Keratinocyte (primary cell): Measurements from ENCODE around the gene MARCHF6. TPM values are rescaled to one million over a fixed set of nuclear protein-coding genes. Genes with fewer than 3 reads are reported as not detected.

Experiments used
- DNase-seq: peaks from one replicate; pipeline ENCODE4 v3.0.0-alpha.2; 2011; ENCODE audit warnings: low read depth, missing footprints, low spot score
- FAIRE-seq: peaks from 2 replicates; lab custom pipeline; 2011; peaks lifted over from hg19 to GRCh38; lab: Jason Lieb, UNC
- H2AFZ ChIP-seq: 2 replicates; pipeline ENCODE4 v1.6.0; 2012; ENCODE audit warnings: low read length, control low read depth, inconsistent platforms; ENCODE audit not compliant: control insufficient read depth
- H3K27ac ChIP-seq: 2 replicates; pipeline ENCODE4 v1.5.1; 2011; ENCODE audit warnings: low read length; ENCODE audit not compliant: control insufficient read depth, insufficient read depth
- H3K27me3 ChIP-seq: 3 replicates; pipeline ENCODE4 v1.6.0; 2011; ENCODE audit warnings: low read length; ENCODE audit not compliant: control insufficient read depth, insufficient read depth; ENCODE audit errors: extremely low read depth
- H3K36me3 ChIP-seq, 2 experiments: 2 replicates in 1 of 2; 3 replicates in 1 of 2; pipeline ENCODE4 v1.5.1; 2011; ENCODE audit warnings: low read length in 2 of 2, mild to moderate bottlenecking in 1 of 2; ENCODE audit not compliant: control insufficient read depth in 2 of 2, insufficient read depth in 2 of 2; ENCODE audit errors: extremely low read depth in 1 of 2
- H3K4me1 ChIP-seq: 3 replicates; pipeline ENCODE4 v1.5.1; 2011; ENCODE audit warnings: low read length; ENCODE audit not compliant: control insufficient read depth, insufficient read depth; ENCODE audit errors: extremely low read depth
- H3K4me2 ChIP-seq: 3 replicates; pipeline ENCODE4 v1.6.0; 2011; ENCODE audit warnings: low read depth, low read length; ENCODE audit not compliant: control insufficient read depth, insufficient read depth; ENCODE audit errors: extremely low read depth
- H3K4me3 ChIP-seq, 3 experiments: fragments of 200-600 bp in 1 of 3; sonication (generic) in 1 of 3; 2 replicates in 2 of 3; 3 replicates in 1 of 3; pipeline ENCODE4 v1.5.1; 2011 to 2016; ENCODE audit warnings: low read length in 3 of 3, mild to moderate bottlenecking in 3 of 3, control low read depth in 2 of 3, inconsistent platforms in 1 of 3, low read depth in 1 of 3, mixed read lengths in 1 of 3, mixed run types in 1 of 3, moderate library complexity in 1 of 3; ENCODE audit not compliant: control insufficient read depth in 2 of 3, insufficient read depth in 2 of 3; ENCODE audit errors: extremely low read depth in 1 of 3
- H3K79me2 ChIP-seq: 2 replicates; pipeline ENCODE4 v1.6.0; 2012; ENCODE audit warnings: low read length; ENCODE audit not compliant: control insufficient read depth, insufficient read depth
- H3K9ac ChIP-seq: 3 replicates; pipeline ENCODE4 v1.6.0; 2011; ENCODE audit warnings: low read length; ENCODE audit not compliant: control insufficient read depth, insufficient read depth; ENCODE audit errors: extremely low read depth
- H3K9me1 ChIP-seq: 3 replicates; pipeline ENCODE4 v1.6.0; 2011; ENCODE audit warnings: low read length; ENCODE audit not compliant: control insufficient read depth, insufficient read depth; ENCODE audit errors: extremely low read depth
- H3K9me3 ChIP-seq: 2 replicates; pipeline ENCODE4 v1.5.1; 2012; ENCODE audit warnings: low read depth, low read length; ENCODE audit not compliant: control insufficient read depth
- H4K20me1 ChIP-seq: 3 replicates; pipeline ENCODE4 v1.6.0; 2011; ENCODE audit warnings: low read length; ENCODE audit not compliant: control insufficient read depth, insufficient read depth; ENCODE audit errors: extremely low read depth
- CTCF ChIP-seq, 3 experiments: IDR thresholded peaks in 1 of 3; conservative IDR thresholded peaks in 1 of 3; optimal IDR thresholded peaks in 1 of 3; 2 replicates in 2 of 3; 3 replicates in 1 of 3; pipeline versions ENCODE3 to v1.5.1; 2011; ENCODE audit warnings: low read length in 3 of 3, mild to moderate bottlenecking in 3 of 3, moderate library complexity in 2 of 3, control low read depth in 1 of 3, inconsistent platforms in 1 of 3; ENCODE audit not compliant: insufficient read depth in 2 of 3; ENCODE audit errors: extremely low read depth in 1 of 3
- EZH2 ChIP-seq: IDR thresholded peaks from one replicate; pipeline ENCODE4 v1.6.1; 2012; ENCODE audit warnings: inconsistent platforms, mild to moderate bottlenecking, low read length, moderate library complexity
- dilution Hi-C: fragments of 300-500 bp; cut with MboI; formaldehyde crosslinking; loops from one replicate; pipeline ENCODE4 v1.7.0; 2020; ENCODE audit warnings: low sequenced_read_pairs; ENCODE audit not compliant: extremely low pct_ligation_motif_present
- polyA plus RNA-seq, 5 experiments: library from polyadenylated mRNA; depleted of rRNA in 3 of 5; stranded (reverse) in 3 of 5; stranded (forward) in 1 of 5; unstranded in 1 of 5; fragments of >200 nt; gene quantifications; 1 replicate in 1 of 5; 2 replicates in 3 of 5; 3 replicates in 1 of 5; pipeline versions ENCODE4 v1.2.1 to v1.2.3, GENCODE V29; 2011 to 2012; ENCODE audit warnings: missing spikeins in 2 of 5, low read depth in 1 of 5, low replicate concordance in 1 of 5

Gene MARCHF6
- polyA plus RNA-seq, 1 donor (not counting 4 experiments of a cell fraction or from before 2014, with no cell fraction given), result 196 TPM

- H2AFZ ChIP-seq, result no peak overlapping the region
- H3K79me2 ChIP-seq, result no peaks in the 10 kb centered on the region
- H3K4me2 ChIP-seq, result no peak overlapping the region
- FAIRE-seq (no peak), DNase-seq (no peak)
- H3K4me3 ChIP-seq, result no peak overlapping the region
- peaks cover under 1% of the 10 kb centered on the region for H3K27me3 ChIP-seq
- no peak overlapping the region for H3K27ac ChIP-seq
- dilution Hi-C loops, result no loop called here
- H3K9me3 ChIP-seq, result no peaks in the 10 kb centered on the region
- H3K36me3 ChIP-seq, result no peaks in the 10 kb centered on the region
- H3K9ac ChIP-seq, result no peak overlapping the region
- H3K9me1 ChIP-seq, result no peaks in the 10 kb centered on the region
- no peak for TF ChIP-seq EZH2
- no peak for TF ChIP-seq CTCF (optimal IDR thresholded peaks at IDR 0.05 in 1 of 3, IDR thresholded peaks at IDR 0.05 in 1 of 3, conservative IDR thresholded peaks at IDR 0.05 in 1 of 3; ENCODE audit: extremely low read depth in 1 of 3, insufficient read depth in 2 of 3, low read length in 3 of 3)
- H3K4me1 ChIP-seq, result no peaks in the 10 kb centered on the region
- no peaks in the 10 kb centered on the region for H4K20me1 ChIP-seq
These were observed 14.8 kb upstream of the MARCHF6 start for GRCh38 chr5:10338686-10339057.

GRCh38 chr5:10339058-10339811 is 14.3 kb upstream of the MARCHF6 start:
- Histone ChIP-seq H3K4me2 (no peak overlapping the region), H4K20me1 (no peaks in the 10 kb centered on the region), H3K9me1 (no peaks in the 10 kb centered on the region), H3K27me3 (no peaks in the 10 kb centered on the region), H2AFZ (no peak overlapping the region), H3K4me3 (no peak overlapping the region), H3K36me3 (no peaks in the 10 kb centered on the region), H3K79me2 (no peaks in the 10 kb centered on the region), H3K9me3 (no peaks in the 10 kb centered on the region), H3K27ac (no peak overlapping the region), H3K9ac (no peak overlapping the region), H3K4me1 (no peaks in the 10 kb centered on the region)
- DNase-seq, result no peak
- TF ChIP-seq EZH2 (no peak), CTCF (optimal IDR thresholded peaks at IDR 0.05 in 1 of 3, IDR thresholded peaks at IDR 0.05 in 1 of 3, conservative IDR thresholded peaks at IDR 0.05 in 1 of 3; ENCODE audit: extremely low read depth in 1 of 3, insufficient read depth in 2 of 3, low read length in 3 of 3) (no peak)
- FAIRE-seq, result no peak
- dilution Hi-C loops, result no loop called here
